ENCODE measurements around the gene UPK3A.
"Not testable (repeated sequence)": the region's sequence is repeated elsewhere in the genome, so short reads cannot be mapped to it uniquely, and the experiment has no call there.

UPK3A gene

DNA sequence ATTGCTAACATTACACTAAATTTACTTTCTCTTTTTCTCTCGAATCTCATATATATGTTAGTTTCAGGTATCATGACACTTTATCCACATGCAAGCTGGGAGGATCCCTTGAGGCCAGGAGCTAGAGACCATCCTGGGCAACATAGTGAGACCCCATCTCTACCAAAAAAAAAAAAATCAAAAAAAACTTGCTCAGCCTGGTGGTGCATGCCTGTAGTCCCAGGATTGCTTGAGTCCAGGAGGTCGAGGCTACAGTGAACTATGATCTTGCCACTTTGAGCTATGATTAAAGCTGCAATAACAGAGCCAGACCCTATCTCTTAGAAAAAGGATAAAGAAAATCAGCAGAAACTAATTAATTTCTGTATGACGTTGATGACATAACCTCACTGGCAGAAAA, 3.7 kb upstream of the UPK3A start:
- no peak for DNase-seq (ENCODE audit: low read depth)

- DNase-seq (ENCODE audit: low read depth): no peak
Measured at GRCh38 chr22:45285263-45286058, 712 bp downstream of the UPK3A start.

DNA sequence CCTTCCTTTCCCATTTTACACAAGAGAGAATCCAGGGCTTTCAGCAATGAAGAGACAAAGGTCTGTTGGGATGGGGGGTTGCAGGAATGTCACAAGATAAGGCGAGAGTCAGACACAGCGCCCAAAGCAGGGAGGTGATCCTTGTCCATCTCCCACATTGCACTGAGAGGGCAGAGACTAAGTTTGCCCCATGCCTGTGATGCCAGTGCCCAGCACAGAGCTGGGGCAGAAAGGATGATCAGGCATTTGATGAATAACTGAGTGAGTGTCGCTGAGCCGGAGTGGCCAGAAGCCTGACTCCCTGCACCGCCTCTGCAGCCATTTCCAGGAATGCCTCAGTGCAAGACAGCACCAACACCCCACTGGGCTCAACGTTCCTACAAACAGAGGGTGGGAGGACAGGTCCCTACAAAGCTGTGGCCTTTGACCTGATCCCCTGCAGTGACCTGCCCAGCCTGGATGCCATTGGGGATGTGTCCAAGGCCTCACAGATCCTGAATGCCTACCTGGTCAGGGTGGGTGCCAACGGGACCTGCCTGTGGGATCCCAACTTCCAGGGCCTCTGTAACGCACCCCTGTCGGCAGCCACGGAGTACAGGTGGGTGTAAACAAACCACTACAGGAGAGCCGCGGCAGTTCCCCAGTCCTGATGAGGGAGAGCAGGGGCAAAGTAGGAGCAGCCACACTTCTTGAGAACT, 2.3 kb downstream of the UPK3A start:
- DNase-seq (ENCODE audit: low read depth): no peak

- no peak for DNase-seq (ENCODE audit: low read depth)
Measured at GRCh38 chr22:45290410-45290936, 5.7 kb downstream of the UPK3A start.

GRCh38 chr22:45291061-45291930, 6.5 kb downstream of the UPK3A start:
- no peak for DNase-seq (ENCODE audit: low read depth)

GRCh38 chr22:45291931-45292290, 7.2 kb downstream of the UPK3A start:
- no peak for DNase-seq (ENCODE audit: low read depth)

GRCh38 chr22:45292731-45293442, 8.1 kb downstream of the UPK3A start:
- DNase-seq (ENCODE audit: low read depth): no peak

GRCh38 chr22:45294030-45294429, 9.3 kb downstream of the UPK3A start:
- DNase-seq (ENCODE audit: low read depth): no peak

- not testable (repeated sequence) for DNase-seq (ENCODE audit: low read depth)
Measured at GRCh38 chr22:45295004-45295403, 10.3 kb downstream of the UPK3A start.

DNA sequence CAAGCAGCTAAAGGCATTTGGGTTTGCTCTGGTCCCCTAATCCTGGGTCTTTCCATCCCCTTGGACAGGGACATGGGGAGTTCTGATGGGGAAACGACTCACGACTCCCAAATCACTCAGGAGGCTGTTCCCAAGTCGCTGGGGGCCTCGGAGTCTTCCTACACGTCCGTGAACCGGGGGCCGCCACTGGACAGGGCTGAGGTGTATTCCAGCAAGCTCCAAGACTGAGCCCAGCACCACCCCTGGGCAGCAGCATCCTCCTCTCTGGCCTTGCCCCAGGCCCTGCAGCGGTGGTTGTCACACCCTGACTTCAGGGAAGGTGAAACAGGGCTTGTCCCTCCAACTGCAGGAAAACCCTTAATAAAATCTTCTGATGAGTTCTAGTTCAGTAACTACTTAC, 10.7 kb downstream of the UPK3A start:
- DNase-seq (ENCODE audit: low read depth): no peak

DNA sequence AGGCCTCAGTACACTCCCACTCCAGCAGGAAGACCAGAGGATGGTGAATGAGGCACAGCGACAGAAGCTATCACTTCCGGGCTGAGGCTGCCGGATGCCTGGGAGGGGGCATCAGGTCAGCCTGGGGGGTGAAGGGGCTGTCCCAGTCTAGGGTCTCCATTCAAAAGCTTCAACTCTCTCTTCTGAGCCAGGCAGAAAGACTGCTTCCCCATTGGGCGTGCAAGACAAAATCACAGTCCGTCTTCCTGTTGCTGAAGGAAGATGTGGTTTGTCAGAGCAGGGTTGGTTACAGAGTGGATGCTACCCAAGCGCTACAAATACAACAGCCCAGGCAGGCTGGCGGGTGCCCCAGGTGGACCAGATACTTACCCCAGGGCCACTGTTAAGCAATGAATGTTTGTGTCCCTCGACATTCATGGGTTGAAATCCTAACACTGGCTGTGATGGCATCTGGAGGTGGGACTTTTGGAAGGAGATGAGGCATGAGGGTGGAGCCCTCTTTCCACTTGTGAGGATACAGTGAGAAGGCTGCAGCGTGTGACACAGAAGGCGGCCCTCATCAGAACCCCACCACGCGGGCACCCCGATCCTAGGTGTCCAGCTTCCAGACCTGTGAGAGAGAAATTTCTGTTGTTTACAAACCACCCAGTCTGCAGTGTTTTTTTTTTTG, 12.0 kb downstream of the UPK3A start:
- no peak for DNase-seq (ENCODE audit: low read depth)

GRCh38 chr22:45298934-45299505, 14.3 kb downstream of the UPK3A start:
- DNase-seq (ENCODE audit: low read depth): no peak

DNA sequence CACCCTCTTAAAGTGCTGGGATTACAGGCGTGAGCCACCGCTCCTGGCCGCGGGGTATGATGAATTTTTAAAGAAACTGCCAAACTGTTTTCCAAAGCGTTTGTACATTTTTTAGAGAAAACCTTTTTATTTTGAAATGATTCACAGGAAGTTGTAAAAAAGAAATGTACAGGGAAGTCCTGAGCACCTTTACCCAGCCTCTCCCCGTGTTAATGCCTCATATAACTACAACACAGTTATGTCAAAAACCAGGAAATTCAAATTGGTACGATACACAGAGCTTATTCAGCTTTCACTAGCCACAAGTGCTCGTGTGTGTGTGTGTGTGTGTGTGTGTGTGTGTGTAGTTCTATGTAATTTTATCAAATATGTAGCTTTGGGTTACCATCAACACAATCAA, 18.0 kb downstream of the UPK3A start:
- no peak for DNase-seq (ENCODE audit: low read depth)

GRCh38 chr22:45303181-45303580, 18.4 kb downstream of the UPK3A start:
- DNase-seq (ENCODE audit: low read depth): no peak

DNA sequence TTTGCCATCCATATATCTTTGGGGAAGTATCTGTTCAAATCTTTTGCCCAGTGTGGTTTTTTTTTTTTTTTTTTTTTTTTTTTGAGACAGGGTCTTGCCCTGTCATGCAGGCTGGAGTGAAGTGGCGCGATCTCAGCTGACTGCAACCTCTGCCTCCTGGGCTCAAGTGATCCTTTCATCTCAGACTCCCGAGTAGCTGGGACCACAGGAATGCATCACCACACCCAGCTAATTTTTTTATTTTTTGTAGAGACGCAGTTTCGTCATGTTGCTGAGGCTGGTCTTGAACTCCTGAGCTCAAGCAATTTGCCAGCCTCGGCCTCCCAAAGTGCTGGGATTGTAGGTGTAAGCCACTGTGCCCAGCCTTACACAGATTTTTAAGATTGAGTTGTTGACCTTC, 20.2 kb downstream of the UPK3A start:
- DNase-seq (ENCODE audit: low read depth): peak; percentile 7

- no peak for DNase-seq (ENCODE audit: low read depth)
Measured at GRCh38 chr22:45305456-45306075, 20.8 kb downstream of the UPK3A start.

- no peak for DNase-seq (ENCODE audit: low read depth)
Measured at GRCh38 chr22:45306139-45306538, 21.4 kb downstream of the UPK3A start.

DNA sequence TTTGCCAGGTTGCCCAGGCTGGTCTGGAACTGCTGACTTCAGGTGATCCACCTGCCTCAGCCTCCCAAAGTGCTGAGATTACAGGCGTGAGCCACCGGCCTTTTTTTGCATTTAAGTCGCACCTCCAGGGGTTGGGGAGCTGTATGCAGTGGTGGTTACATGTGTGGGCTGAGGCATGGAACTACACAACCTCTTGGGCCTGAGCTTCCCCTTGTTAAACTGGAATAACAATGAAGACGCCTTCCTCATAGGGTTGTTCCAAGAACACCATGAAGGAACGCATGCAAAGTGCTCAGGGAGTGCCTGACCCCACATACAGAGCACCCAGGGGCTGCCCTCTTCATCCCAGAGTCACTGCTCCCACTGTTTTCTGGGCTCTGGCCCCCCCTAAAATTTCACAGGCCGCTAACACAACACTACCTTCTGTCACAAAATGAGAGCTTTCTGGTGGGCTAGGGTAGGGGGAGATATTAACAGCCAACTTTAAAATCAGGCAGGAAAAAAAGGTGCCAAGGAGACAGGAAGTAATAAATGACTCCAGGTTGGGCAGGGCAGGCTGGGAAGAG, 23.7 kb downstream of the UPK3A start:
- DNase-seq (ENCODE audit: low read depth): no peak

DNA sequence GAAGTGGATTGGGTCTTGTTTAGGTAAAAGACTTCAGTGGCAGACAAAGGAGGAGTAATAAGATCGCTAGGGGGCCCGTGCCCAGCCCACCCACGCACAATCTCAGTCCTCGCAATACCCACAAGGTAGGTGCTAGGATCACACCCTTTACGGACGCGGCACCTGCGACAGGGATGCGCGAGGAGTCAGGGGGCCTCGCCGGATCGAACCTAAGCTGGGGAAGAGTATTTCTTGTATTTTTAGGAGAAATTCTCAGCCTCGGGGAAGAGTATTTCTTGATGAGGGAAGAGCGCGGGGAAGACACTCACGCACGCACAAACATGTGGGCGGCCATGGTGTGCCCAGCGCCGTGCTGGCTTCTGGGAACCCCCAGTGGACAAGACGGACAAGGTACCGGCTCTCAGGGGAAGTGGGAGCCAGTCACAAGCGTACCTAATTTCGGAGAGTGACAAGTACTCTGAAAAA, 24.2 kb downstream of the UPK3A start:
- no peak for DNase-seq (ENCODE audit: low read depth)

Data from HS-27A (cell line).